LHCN-M2 (cell line): ENCODE results near the gene CCDC124. TPM values are rescaled to one million over a fixed set of nuclear protein-coding genes. Genes with fewer than 3 reads are reported as not detected.

Experiments
- DNase-seq: peaks from one replicate; pipeline ENCODE4 v3.0.0-alpha.2; 2012; ENCODE audit warnings: low read depth
- total RNA-seq: library from RNA; depleted of rRNA; stranded (reverse); fragments of >200 nt; gene quantifications from 2 replicates; pipeline ENCODE4 v1.2.3, GENCODE V29; 2014

Gene CCDC124
- total RNA-seq, 1 experiment from 2014 or later: 60.8 TPM

- peak; percentile 66 for DNase-seq
These were observed 757 bp downstream of the CCDC124 start for GRCh38 chr19:17933414-17934129.

GRCh38 chr19:17936379-17936778 lies 3.6 kb downstream of the CCDC124 start:
- DNase-seq: no peak

- DNase-seq: no peak
These were observed 4.6 kb downstream of the CCDC124 start for GRCh38 chr19:17937371-17937900.

- peak; percentile 87 for DNase-seq
These were observed 5.5 kb downstream of the CCDC124 start for GRCh38 chr19:17938092-17938845.

GRCh38 chr19:17942181-17942580 lies 9.4 kb downstream of the CCDC124 start:
- no peak for DNase-seq

- DNase-seq: no peak
These were observed 9.9 kb downstream of the CCDC124 start for GRCh38 chr19:17942582-17943273.

GRCh38 chr19:17943274-17944221 lies 10.7 kb downstream of the CCDC124 start:
- no peak for DNase-seq

- peak; percentile 63 for DNase-seq
These were observed 11.5 kb downstream of the CCDC124 start for GRCh38 chr19:17944301-17944700.

GRCh38 chr19:17946965-17947784 lies 14.4 kb downstream of the CCDC124 start:
- no peak for DNase-seq

- DNase-seq: peak; percentile 86
These were observed 15.1 kb downstream of the CCDC124 start for GRCh38 chr19:17947815-17948513.

GRCh38 chr19:17948514-17948900 lies 15.7 kb downstream of the CCDC124 start:
- DNase-seq: no peak

- DNase-seq: no peak
These were observed 16.4 kb downstream of the CCDC124 start for GRCh38 chr19:17948931-17949930.

- DNase-seq: no peak
These were observed 17.1 kb downstream of the CCDC124 start for GRCh38 chr19:17949956-17950309.

- DNase-seq: no peak
These were observed 17.7 kb downstream of the CCDC124 start for GRCh38 chr19:17950310-17951156.

GRCh38 chr19:17951157-17951989 lies 18.6 kb downstream of the CCDC124 start:
- no peak for DNase-seq
